HEK293 (cell line): ENCODE results near the gene CMIP.

Experiments used
- ZNF266 ChIP-seq: fragments of 450-650 bp; formaldehyde crosslinking; IDR thresholded peaks from 2 replicates; pipeline ENCODE4 v1.5.1; 2016; ENCODE audit warnings: missing biosample characterization, missing genetic modification characterization, low read depth
- ZNF274 ChIP-seq, 2 experiments: fragments of 200-500 bp in 1 of 2; fragments of 450-650 bp in 1 of 2; sonication (Bioruptor generic) in 1 of 2; formaldehyde crosslinking in 1 of 2; IDR thresholded peaks; 2 replicates each; pipeline versions ENCODE4 v1.5.1 to v1.6.1; 2014 to 2016; ENCODE audit warnings: borderline replicate concordance in 1 of 2, inconsistent platforms in 1 of 2, low read length in 1 of 2, missing biosample characterization in 1 of 2, missing genetic modification characterization in 1 of 2
- TF ChIP-seq, protein P1 (sequence below): fragments of 450-650 bp; formaldehyde crosslinking; IDR thresholded peaks from 2 replicates; pipeline ENCODE4 v1.5.1; 2016; ENCODE audit warnings: missing biosample characterization, missing genetic modification characterization

DNA sequence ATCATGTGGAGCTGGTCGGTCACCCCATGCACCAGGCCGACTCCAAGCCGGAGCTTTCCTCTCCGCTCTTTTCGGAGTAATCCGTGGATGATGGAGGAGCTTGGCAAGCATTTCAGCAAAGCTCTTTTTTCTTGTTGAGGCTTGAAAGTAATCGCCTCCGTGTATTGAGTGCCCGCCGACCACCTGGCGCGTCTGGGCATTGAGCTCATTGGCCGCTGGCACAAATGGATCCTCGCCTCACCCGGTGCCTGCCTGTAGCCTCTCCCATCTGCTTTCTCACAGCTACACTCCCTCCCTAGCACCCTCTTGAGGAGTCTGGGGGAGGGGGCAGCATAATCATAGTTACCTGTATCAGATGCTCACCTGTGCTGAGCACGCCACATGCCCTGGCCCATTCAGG lies 148.9 kb downstream of the CMIP start:
- TF ChIP-seq, protein P1, sequence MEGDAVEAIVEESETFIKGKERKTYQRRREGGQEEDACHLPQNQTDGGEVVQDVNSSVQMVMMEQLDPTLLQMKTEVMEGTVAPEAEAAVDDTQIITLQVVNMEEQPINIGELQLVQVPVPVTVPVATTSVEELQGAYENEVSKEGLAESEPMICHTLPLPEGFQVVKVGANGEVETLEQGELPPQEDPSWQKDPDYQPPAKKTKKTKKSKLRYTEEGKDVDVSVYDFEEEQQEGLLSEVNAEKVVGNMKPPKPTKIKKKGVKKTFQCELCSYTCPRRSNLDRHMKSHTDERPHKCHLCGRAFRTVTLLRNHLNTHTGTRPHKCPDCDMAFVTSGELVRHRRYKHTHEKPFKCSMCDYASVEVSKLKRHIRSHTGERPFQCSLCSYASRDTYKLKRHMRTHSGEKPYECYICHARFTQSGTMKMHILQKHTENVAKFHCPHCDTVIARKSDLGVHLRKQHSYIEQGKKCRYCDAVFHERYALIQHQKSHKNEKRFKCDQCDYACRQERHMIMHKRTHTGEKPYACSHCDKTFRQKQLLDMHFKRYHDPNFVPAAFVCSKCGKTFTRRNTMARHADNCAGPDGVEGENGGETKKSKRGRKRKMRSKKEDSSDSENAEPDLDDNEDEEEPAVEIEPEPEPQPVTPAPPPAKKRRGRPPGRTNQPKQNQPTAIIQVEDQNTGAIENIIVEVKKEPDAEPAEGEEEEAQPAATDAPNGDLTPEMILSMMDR = no peak
- no peak for TF ChIP-seq ZNF266 (tag by site-specific recombination)
- no peak for TF ChIP-seq ZNF274 (IDR thresholded peaks at IDR 0.05; ENCODE audit: low read length)
- TF ChIP-seq ZNF274 (tag by site-specific recombination; IDR thresholded peaks at IDR 0.05; ENCODE audit: borderline replicate concordance) = no peak
